ENCODE data around the gene C11orf91.

C11orf91 gene

DNA sequence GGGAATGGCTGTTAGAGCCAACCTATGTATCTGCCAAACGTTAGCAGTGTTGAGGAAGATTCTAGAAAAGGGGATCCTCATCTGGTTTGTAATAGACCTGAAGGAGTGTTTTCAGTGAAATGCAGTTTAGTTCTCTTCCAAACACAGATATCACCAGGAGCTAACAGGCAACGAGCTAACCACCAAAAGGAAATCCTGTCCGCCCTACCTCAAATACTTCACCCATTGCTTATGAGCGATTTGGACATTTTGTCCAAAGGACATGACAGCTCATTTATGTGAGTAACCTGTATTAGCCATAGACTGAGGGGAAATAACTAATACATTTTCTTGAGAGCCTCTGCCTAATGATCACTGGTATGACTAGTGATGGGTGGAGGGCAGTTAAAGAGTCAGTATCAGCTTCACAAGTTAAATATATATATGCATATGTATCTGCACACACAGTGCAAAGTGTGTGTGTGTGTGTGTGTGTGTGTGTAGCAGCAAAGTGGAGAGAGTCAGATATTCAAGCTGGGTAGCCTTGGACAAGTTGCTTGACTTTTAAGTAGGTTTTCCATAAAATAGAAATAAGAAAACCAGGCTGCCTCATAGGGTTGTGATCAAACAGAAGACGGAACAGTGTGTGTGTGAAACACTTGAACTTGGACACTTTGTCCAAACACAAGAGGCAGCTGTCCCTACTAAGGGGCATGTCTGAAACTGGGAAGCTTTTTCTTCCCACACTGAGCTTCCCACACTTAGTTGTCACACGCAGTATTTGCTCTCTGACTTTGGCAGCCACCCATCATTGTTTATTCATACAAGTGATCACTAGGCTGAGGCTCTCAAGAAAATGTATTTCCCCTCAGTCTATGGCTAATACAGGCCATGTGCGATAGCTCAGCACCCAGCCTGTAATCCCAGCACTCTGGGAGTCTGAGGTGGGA lies 940 bp upstream of the C11orf91 start:
- Mint-ChIP-seq H3K36me3 (ENCODE audit: low read depth) (peaks cover 3% of the 10 kb centered on the region), H3K4me1 (peaks cover 28% of the 10 kb centered on the region), H3K9me3 (no peaks in the 10 kb centered on the region), H3K27ac (peak overlapping the region; percentile 62), H3K4me3 (peak overlapping the region; percentile 75), H3K27me3 (ENCODE audit: low read depth, poor library complexity) (peaks cover 10% of the 10 kb centered on the region)
- no peak for DNase-seq
- TF ChIP-seq, protein P1, sequence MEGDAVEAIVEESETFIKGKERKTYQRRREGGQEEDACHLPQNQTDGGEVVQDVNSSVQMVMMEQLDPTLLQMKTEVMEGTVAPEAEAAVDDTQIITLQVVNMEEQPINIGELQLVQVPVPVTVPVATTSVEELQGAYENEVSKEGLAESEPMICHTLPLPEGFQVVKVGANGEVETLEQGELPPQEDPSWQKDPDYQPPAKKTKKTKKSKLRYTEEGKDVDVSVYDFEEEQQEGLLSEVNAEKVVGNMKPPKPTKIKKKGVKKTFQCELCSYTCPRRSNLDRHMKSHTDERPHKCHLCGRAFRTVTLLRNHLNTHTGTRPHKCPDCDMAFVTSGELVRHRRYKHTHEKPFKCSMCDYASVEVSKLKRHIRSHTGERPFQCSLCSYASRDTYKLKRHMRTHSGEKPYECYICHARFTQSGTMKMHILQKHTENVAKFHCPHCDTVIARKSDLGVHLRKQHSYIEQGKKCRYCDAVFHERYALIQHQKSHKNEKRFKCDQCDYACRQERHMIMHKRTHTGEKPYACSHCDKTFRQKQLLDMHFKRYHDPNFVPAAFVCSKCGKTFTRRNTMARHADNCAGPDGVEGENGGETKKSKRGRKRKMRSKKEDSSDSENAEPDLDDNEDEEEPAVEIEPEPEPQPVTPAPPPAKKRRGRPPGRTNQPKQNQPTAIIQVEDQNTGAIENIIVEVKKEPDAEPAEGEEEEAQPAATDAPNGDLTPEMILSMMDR (IDR thresholded peaks at IDR 0.05) = no peak

DNA sequence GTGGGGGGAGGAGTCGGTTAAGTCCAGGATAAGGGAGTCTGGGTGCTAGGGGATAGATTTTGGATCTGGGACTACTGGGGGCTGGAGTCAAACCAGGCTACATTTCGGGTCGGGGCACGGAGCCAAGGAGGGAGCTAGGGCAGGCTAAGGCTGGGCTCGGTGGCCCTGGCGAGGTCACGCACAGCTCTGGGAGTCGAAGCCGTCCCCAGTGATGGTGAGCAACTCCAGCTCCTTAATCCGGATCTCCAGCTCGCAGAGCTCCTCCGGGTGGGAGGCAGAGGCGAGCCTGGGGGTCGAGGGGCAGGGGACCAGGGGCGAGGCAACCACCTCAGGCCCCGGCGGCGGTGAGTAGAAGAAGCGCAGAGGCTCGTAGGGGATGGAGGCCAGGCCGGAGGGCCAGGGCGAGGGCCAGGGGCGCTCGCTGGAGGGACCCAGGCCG lies 544 bp downstream of the C11orf91 start:
- peaks cover 28% of the 10 kb centered on the region for H3K4me1 Mint-ChIP-seq
- H3K4me3 Mint-ChIP-seq = peak overlapping the region; percentile 81
- H3K27me3 Mint-ChIP-seq (ENCODE audit: low read depth, poor library complexity) = peaks cover 13% of the 10 kb centered on the region
- H3K27ac Mint-ChIP-seq = no peak overlapping the region
- H3K36me3 Mint-ChIP-seq (ENCODE audit: low read depth) = no peaks in the 10 kb centered on the region
- TF ChIP-seq, protein P1 (IDR thresholded peaks at IDR 0.05) = no peak
- H3K9me3 Mint-ChIP-seq = no peaks in the 10 kb centered on the region
- DNase-seq = no peak

DNA sequence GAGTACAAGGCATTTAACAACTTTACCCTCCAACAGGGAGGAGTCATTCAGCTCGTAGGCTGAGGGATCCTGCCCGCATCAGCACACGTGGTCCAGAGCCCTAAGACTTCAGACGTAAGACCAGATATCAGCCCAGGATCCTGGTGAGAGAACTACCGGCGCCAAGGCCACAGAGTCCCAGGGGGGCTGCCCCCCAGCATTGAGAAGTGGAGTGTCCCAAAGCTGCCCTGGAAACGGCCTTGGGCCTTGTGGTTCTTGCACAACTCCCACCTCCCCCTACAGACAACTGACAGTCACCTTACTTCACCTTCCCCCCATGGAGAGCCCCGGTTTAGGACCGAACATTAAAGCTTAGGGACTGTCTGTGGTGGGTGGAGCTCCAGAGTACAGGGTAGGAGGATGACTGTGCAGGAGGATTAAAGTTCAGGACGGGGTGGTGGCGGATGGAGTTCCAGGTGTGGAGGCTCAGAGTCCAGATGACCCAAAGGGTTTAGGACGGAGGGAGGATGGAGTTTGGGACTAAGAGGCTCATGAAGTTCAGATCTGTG lies 1.0 kb downstream of the C11orf91 start:
- Mint-ChIP-seq H3K4me1 (peaks cover 28% of the 10 kb centered on the region), H3K27me3 (ENCODE audit: low read depth, poor library complexity) (peaks cover 13% of the 10 kb centered on the region), H3K4me3 (peak overlapping the region; percentile 81), H3K9me3 (no peaks in the 10 kb centered on the region), H3K36me3 (ENCODE audit: low read depth) (no peaks in the 10 kb centered on the region), H3K27ac (no peak overlapping the region)
- TF ChIP-seq, protein P1 (IDR thresholded peaks at IDR 0.05) = no peak
- no peak for DNase-seq

DNA sequence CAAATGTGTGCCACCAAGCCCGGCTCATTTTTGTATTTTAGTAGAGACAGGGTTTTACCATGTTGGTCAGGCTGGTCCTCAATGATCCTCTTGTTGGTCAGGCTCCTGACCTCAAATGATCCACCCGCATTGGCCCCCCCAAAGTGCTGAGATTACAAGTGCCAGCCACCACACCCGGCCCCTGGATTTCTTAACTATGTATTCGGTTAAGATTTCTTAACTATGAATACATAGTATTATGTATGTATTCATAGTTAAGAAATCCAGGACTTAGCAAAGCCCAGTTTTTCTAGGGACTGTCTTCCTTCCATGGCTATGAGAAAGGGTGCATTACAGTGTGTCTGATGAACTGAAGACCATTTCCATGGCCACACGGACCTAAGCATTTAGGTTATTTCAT lies 1.7 kb downstream of the C11orf91 start:
- H3K27me3 Mint-ChIP-seq (ENCODE audit: low read depth, poor library complexity) = peaks cover 13% of the 10 kb centered on the region
- TF ChIP-seq, protein P1 (IDR thresholded peaks at IDR 0.05) = no peak
- DNase-seq = no peak
- H3K9me3 Mint-ChIP-seq = no peaks in the 10 kb centered on the region
- H3K4me1 Mint-ChIP-seq = peaks cover 28% of the 10 kb centered on the region
- H3K36me3 Mint-ChIP-seq (ENCODE audit: low read depth) = no peaks in the 10 kb centered on the region
- H3K27ac Mint-ChIP-seq = no peak overlapping the region
- H3K4me3 Mint-ChIP-seq = no peak overlapping the region

DNA sequence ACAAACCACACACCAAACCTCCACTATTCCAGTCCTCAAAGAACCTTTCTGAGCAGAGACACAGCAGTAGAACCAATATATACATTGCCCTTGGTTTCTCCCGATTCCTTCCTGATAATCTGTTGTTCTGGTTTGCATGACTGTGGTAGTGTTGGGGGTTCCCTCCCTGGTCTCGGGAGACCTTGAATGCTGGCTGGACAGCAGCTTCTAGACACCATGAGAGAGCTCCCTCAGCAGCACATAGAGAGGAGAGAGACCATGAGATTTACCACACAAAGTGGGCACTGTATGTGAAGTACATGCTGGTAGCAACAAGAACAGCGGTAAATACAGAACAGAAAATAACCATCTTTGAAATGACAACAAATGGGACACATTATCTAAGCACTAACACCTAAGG lies 2.6 kb downstream of the C11orf91 start:
- no peaks in the 10 kb centered on the region for H3K36me3 Mint-ChIP-seq (ENCODE audit: low read depth)
- no peak for DNase-seq
- peaks cover 31% of the 10 kb centered on the region for H3K4me1 Mint-ChIP-seq
- TF ChIP-seq, protein P1 (IDR thresholded peaks at IDR 0.05) = no peak
- no peaks in the 10 kb centered on the region for H3K9me3 Mint-ChIP-seq
- H3K27ac Mint-ChIP-seq = no peak overlapping the region
- no peak overlapping the region for H3K4me3 Mint-ChIP-seq
- H3K27me3 Mint-ChIP-seq (ENCODE audit: low read depth, poor library complexity) = peaks cover 16% of the 10 kb centered on the region

All from nephron progenitor cell (in vitro differentiated cells).